ENCODE data around the gene TBC1D5.
"Not testable (repeated sequence)": the region's sequence is repeated elsewhere in the genome, so short reads cannot be mapped to it uniquely, and the experiment has no call there.

The TBC1D5 gene

DNA sequence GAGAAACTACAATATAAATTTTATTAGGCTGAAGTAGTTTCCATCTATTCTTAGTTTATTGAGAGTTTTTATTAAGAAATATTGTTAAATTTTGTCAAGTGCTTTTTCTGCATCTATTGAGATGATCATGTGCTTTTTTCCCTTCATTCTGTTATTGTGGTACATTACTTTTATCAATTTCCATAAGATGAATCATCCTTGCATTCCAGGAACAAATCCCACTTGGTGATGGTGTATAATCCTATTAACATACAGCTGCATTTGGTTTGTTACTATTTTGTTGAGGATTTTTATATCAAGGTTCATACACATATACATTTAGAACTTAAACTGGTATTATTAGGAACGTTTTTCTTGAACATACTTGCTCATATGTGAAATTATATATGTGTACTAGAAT is 199.8 kb downstream of the TBC1D5 start:
- no peak for DNase-seq (ENCODE audit: low spot score)

DNA sequence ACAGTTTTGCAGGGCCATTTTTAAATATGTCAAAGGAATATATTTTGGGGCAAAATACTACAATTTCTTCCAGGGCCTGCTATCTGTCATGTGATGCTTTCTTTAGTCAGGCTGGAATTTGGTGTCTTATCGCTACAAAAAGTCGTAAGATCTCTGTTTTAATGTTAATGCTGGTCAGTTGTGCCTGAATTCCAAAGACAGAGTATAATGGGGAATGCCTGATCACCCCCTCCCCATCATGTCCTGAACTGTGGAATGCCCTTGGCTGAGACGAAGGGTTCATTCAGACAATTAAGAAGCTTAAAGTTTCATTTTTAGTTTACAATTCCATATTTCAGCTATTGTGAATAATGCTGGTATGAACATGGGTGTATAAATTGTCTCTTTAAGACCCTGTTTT is 203.0 kb downstream of the TBC1D5 start:
- DNase-seq (ENCODE audit: low spot score): no peak

DNA sequence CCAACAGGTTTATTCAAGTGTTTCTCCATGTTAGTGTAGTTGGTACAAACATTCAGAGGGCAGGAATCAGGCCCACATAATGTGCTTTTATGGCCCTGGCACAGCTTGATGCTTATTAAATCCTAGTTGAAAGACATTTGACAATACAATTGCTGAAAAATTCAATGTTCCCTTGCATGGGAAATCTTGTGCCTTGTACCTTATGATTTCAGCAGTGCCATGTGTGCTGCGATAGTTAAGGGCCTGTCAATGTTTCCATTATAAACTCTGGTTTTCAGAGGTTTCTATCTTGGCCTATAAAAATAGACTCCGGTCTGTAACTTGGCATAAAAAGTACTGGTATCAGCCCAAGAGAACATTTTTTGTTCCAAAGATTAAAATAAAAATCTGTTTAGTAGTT is 207.2 kb downstream of the TBC1D5 start:
- DNase-seq (ENCODE audit: low spot score): no peak

DNA sequence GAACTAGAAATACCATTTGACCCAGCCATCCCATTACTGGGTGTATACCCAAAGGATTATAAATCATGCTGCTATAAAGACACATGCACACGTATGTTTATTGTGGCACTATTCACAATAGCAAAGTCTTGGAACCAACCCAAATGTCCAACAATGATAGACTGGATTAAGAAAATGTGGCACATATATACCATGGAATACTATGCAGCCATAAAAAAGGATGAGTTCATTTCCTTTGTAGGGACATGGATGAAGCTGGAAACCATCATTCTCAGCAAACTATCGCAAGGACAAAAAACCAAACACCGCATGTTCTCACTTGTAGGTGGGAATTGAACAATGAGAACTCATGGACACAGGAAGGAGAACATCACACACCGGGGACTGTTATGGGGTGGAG is 210.0 kb downstream of the TBC1D5 start:
- DNase-seq (ENCODE audit: low spot score): not testable (repeated sequence)

DNA sequence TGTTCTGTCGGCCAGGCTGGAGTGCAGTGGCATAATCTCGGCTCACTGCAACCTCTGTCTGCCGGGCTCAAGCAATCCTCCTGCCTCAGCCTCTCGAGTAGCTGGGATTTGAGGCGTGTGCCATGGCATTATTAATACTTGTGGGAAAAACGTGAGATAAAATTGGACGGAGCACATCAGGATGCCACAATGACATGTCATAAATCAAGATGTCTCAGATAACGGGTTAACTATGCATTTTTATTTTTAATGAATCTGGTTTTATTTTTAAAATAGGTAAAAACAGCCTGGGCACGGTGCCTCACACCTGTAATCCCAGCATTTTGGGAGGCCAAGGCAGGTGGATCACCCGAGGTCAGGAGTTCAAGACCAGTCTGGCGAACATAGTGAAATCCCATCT is 212.8 kb downstream of the TBC1D5 start:
- no peak for DNase-seq (ENCODE audit: low spot score)

DNA sequence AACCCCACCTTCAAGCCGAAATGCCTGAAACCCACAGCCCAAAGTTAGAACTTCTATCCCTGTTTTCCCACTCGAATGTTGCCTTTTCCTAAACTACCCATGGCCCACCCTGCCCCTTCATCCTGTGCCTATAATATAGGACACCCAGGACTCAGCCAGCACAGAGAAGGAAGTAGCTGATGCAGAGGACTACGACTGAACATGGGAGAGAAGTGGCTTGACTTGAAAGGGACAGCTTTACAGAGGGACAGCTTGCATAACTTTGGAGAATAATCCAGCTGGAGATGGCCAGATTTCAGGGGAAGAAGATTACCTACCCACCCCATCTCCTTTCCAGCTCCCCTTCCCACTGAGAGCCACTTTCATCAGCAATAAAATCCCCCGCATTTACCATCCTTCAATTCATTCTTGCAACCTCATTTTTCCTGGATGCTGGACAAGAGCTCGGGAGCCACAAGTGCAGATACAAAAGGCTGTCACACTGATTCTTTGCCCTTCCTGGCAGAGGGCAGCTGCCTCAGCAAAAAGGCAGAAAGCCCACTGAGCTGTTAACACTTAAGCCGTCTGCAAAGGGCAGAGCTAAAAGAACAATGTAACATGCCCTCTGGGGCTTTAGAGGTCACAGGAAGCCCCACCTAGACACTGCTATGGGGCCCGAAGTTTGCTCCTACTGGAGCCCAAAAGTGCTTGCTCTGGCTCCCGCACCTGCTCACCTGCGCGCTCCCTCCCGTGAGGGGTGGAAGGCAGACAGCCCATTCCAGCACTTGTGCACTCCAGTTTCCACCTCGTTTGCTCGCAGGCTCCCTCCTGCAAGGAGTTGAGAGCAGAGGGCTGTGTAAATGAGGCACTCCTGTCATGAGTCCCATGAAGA is 224.0 kb downstream of the TBC1D5 start:
- peak; percentile 33 for DNase-seq (ENCODE audit: low spot score)

DNA sequence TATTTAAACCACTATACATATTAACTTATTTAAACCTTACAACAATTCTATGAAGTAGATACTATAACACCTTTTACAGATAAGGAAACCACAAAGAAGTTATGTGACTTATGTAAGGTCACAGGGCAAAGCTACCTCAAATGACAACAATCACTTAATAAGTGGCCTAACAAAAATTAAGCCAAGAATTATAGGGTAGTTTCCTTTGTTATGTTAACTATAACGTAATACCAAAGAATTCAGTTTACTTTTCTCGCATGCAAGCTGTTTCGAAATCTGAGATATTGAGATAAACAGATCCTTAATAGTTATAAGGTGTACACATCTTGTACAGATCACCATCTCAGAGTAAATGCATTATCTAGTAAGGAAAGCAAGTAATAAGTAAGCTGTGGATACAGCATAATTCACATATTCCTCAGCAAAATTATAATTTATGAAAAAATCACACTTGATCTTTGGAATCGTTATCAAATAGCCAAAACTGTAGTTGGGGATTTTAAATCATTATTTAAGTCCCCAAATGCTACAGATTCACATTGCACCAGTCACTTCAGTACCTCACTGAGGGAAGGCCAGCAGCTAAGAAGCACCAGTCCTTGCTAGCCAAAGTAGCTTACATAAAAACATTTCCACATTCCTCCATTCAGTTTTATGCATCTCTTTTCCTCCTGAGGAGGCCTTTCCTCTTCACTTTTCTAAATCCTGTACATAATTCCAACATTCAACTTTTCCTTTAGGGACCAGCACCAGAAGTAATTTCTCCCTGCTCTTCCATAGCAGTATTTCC is 226.8 kb downstream of the TBC1D5 start:
- no peak for DNase-seq (ENCODE audit: low spot score)

DNA sequence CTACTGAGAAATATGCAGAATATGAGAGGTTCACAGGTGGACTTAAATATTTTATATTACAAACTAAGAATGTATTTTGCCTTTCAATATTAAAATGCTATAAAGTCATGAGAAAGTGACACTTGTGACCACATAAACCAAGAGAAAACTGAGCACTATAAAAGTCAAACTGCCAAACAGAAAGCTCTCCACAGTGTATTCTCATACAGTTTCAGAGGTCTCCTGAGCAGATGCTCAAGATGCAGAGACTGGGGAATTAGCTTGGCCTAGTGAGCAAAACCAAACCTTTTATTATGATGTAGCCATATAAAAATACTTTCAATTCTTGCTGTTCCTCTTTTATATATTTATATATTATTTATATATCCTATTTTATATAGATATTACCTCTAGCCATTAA is 227.8 kb downstream of the TBC1D5 start:
- DNase-seq (ENCODE audit: low spot score): no peak

DNA sequence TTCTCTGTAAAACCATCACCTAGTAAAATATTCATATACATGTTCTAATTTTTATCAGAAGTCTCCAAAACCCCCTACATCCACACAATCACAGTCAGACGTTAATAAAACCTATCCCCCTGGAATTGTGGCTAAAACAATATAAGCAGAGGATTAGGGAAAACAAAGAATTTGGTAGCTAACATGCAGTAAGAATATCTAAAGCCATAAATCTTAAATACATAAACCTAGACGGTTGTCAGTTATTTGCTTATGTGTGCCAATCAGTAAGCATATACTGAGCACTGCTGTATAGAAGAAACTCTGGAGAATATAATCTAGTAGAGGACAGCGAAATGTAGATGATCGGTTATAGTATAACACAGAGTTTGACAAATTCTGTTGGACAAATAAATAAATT is 232.2 kb downstream of the TBC1D5 start:
- no peak for DNase-seq (ENCODE audit: low spot score)

DNA sequence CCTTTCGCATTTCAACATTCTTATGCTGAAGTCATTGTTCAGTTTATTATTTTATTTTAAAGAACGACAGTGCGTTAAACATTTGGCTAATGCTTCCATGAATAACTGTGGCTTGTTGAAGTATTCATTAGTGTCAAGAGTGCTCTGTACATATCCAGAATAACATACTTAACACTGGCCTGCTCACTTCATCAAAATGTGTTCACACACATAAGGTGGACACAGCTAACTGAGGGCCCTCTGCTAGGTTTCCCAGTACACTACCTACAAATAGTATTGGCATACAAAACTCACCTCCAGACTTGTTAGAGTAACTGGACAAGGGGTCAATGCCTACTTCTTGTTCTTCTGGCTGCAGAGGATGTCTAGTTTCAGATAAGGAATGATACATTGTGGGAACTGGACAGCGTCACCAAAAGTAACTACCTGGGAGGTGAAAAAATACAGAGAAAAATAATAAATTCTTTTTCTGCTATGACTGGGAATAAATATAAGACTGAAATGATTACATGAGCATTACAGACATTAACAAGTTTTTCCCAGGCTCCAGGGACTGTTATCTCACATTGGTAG is 234.2 kb downstream of the TBC1D5 start:
- no peak for DNase-seq (ENCODE audit: low spot score)

DNA sequence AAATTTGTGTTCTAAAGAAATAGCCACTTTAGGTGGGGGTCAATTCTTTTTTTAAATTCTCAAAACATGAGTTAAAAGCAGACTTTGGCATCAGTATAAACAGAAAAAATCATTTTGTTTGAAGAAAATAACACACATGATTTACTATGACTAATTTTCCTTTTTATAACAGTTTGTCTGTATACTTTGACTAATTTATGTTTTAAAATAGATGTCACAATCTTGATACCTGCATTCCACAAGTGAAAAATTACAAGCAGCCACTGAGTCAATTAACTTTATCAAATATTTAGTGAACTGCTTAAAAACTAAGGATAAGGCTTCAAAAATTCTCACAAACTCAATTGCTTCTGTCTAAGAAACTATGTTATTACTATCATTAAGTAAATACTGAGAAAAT is 235.0 kb downstream of the TBC1D5 start:
- no peak for DNase-seq (ENCODE audit: low spot score)

DNA sequence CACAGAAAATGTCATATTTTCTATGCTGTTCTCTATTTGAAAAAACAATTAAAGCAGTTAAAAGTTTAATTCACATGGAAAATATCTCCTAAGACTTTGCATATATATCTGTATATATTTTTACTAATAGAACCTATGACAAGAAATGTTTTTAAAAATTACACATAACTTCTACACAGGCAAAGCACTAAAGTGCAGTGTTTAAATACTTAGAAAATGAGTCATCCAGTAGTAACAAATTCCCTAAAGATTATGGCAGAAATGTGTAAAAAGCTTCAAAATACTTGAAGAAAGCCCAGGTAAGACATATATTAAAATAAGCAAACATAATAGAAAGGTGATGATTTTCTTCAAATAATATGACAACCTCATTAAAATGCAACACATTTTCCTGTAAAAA is 236.6 kb downstream of the TBC1D5 start:
- no peak for DNase-seq (ENCODE audit: low spot score)

DNA sequence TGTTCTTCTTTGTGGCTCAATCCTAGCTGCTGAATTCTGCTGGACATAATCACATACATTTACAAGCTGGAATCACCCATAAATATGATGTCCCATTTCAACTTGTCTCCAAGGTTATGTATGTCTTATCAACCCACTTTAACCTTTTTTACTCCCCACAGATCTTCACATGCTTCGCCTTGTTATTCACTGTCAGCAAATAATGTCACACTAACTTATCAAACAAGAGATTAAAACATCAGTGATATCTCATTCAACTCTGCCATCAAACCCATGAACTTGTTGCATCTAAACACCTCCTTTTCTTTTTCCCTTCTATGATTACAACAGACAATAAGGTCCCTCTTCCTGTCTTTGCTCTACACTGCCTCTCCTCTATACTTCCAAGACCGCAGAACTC is 240.7 kb downstream of the TBC1D5 start:
- DNase-seq (ENCODE audit: low spot score): no peak

DNA sequence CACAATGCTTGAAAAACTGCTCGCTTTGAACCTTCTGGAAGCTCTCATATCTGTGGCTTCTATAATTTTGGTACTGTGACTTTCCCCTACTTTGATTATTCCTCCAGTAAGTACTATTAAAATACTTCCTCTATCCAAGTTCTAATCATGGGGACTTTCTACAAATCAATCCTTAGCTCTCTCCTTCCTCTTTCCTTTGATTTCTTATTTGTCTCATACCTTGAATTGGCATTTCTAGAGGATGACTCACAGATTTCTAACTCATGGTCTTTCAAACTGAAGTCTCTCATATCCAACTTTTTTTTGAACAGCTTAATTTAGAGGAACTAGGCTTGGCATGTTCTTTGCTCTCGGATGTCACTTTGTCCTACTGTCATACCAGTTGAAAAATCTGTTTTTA is 241.8 kb downstream of the TBC1D5 start:
- no peak for DNase-seq (ENCODE audit: low spot score)

DNA sequence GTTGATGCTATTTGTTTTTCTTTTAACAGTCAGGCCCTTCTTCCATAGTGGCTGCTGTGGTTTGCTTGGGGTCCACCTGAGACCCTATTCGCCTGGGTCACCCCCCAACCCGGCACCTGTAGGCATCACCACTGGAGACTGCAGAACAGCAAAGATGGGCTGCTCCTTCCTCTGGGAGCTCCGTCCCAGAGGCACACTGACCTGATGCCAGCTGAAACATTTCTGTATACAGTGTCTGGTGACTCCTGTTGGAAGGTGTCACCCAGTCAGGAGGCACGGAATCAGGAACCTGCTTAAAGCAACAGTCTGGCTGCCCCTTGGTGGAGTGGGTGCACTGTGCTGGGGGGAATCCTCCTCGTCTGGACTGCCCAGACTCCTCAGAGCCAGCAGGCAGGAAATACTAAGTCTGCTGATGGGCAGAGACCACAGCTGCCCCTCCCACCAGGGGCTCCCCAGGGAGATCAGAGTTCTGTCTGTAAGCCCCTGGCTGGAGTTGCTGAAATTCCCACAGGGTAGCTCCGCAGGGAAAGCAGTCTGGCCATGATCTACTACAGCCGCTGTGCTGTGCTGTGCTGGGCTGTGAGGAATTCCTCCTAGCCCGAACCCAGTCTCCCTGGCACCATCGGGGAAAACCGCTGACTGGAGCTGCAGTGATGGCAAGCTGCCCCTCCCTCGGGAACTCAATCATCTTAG is 248.2 kb downstream of the TBC1D5 start:
- DNase-seq (ENCODE audit: low spot score): no peak

DNA sequence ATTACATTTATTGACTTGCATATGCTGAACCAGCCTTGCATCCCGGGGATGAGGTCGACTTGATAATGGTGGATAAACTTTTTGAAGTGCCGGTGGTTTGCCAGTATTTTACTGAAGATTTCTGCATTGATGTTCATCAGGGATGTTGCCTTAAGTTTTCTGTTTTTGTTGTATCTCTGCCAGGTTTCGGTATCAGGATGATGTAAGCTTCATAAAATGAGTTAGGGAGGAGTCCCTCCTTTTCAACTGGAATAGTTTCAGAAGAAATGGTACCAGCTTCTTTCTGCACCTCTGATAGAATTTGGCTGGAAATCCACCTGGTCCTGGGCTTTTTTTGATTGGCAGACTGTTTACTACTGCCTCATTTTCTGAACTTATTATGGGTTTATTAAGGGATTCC is 250.8 kb downstream of the TBC1D5 start:
- DNase-seq (ENCODE audit: low spot score): no peak

DNA sequence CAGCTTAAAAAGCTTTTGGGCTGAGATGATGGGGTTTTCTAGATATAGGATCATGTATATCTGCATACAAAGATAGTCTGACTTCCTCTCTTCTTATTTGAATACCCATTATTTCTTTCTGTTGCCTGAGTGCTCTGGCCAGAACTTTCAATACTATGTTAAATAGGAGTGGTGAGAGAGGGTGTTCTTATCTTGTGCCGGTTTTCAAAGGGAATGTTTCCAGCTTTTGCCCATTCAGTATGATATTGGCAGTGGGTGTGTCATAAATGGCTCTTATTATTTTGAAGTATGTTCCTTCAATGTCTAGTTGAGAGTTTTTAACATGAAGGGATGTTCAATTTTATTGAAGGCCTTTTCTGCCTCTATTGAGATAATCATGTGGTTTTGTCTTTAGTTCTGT is 251.2 kb downstream of the TBC1D5 start:
- DNase-seq (ENCODE audit: low spot score): not testable (repeated sequence)

DNA sequence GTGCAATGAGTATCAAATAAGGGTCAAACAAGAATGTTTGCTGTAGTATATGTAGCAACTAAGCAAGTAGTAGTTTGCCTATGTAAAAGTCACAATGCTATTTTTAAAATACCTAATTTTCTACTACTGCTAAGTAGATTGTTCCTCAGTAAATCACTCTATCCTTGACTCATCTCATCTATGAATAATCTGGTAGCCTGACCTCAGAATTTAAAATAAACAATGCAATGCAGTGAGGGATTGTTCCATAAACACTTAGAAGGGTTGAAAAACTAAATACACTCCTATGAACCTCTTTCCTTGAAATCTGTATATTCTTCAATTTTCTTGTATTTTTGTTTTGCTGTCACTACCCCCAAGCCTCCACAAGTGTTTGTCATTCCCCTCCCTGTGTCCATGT is 253.3 kb downstream of the TBC1D5 start:
- DNase-seq (ENCODE audit: low spot score): no peak

DNA sequence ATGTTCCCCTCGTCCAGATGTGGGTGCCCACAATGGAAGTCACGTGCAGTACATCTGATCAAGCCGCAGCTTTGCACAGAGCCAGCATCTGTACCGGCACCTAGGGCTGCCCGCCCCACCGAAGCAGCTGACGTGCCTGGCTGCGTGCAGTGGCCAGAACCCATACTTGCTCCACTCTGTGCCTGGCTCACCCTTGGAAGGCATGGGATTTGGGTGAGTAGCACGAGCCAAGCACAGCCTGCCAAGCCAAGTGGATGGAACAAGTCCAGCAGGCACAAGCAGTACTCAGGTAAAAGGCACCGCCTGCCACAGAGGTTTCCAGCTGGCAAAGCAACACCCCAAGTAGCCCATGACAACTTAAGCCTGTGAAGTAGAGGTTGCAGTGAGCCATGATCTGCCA is 261.3 kb downstream of the TBC1D5 start:
- no peak for DNase-seq (ENCODE audit: low spot score)

DNA sequence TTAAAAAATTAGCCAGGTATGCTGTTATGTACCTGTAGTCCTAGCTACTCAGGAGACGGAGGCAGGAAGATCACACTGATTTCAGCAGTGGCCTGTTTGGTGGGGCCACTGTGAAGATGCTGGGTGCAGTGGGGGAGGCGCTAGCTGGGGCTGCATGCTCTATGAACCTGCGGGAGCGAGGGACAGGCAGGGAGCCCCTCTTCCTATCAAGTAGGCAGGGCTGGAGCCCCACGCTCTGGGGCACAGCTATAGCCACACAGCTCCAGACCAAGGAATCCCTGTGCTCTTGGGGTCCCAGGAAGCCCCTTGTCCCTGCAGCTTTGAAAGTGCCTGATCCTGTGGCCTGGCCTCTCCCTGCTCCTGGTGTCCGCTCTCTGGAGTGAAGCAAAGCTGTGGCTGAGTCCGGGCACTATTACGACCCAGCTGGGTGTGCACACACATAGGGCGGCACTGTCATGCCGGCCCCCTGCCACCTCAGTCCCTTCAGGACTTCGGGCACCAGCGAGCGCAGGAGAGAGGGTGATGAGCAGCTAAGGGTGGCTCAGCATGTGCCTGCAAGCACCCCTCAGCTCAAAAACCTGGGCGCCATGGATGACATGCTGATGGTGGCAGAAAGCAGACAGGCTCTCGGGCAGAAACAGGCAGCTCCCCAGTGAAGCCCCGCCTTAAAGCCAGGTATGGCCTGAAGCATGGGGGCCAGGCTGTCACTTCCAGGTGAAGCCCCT is 262.6 kb downstream of the TBC1D5 start:
- no peak for DNase-seq (ENCODE audit: low spot score)

DNA sequence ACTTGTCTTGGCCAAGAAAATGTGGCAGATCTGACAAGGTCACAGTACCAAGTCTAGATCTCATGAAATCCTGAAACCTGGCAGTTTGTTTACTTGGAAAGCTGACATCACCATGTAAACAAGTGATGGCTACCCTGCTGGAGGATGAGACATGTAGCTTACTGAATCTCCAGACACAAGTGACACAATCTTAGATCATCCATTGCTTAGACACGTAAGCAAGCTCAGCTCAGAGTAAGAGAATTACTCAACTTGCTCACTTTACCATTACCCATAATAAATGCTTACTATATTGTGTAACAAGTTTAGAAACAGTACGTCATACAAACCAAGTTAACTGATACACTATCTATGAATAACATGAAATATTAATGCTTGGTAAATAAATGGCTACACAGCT is 263.8 kb downstream of the TBC1D5 start:
- DNase-seq (ENCODE audit: low spot score): no peak

DNA sequence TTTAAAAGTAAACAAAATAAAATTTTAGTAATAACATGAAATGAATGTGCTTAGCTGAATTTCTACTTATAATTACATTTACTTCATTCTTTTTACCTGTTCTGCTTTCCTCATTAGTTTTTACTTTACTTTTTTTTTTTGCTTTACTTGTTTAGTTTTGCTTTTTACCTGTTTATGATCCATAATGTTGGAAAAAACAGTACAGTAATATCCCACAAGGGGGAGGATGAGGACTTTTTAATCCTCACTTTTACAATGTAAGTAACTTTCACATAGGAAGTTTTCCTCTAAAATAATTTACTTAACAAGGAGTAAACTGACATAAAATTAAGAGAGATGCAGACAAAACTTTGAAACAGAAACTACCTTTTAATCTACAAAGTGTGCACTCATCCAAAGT is 268.7 kb downstream of the TBC1D5 start:
- DNase-seq (ENCODE audit: low spot score): no peak

Data from globus pallidus (tissue), 1 donor.